ENCODE results near the gene C19orf47.

The C19orf47 gene

DNA sequence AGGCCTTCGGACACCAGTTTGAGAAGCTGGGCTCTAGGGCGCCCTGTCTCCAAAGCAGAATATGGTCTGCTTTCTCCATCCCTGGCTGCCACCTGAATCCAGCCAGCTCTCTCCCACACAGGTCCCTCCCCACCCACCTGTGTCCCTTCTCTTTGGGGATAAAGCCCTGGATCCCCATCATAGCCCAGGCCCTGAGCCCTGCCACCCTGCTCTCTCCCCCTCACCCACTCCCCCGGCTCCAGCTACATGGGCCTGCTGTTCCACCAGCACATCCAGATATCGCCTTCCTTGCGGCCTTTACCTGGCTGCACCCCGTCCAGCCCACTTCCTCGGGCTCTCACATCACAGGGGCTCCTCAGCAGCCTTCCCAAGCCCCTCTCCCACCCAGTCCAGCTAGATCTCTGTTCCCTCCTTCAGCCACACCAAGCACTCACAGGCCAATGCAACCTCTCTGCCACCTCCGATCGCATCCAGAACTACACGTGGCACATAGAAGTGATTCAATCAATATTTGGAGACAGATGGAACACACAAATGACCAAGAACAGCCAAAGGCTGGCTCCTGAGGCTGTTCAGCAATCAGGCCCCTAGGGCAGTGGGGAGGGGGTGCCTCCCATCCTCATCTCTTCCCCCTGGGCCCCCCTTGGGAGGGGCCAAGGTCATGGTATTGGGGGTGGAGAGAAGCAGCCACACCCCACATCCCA is 70.7 kb downstream of the C19orf47 start:
- no peak overlapping the region for H3K4me3 ChIP-seq (ENCODE audit: low read length)
- DNase-seq (ENCODE audit: low read depth) = no peak
- TF ChIP-seq CTCF (IDR thresholded peaks at IDR 0.05; ENCODE audit: insufficient read depth, low read depth, low read length, missing control alignments) = no peak

GRCh38 chr19:40274585-40275544 is 73.3 kb downstream of the C19orf47 start:
- H3K4me3 ChIP-seq (ENCODE audit: low read length) = no peak overlapping the region
- TF ChIP-seq CTCF (IDR thresholded peaks at IDR 0.05; ENCODE audit: insufficient read depth, low read depth, low read length, missing control alignments) = no peak
- no peak for DNase-seq (ENCODE audit: low read depth)

- TF ChIP-seq CTCF (IDR thresholded peaks at IDR 0.05; ENCODE audit: insufficient read depth, low read depth, low read length, missing control alignments) = no peak
- no peak for DNase-seq (ENCODE audit: low read depth)
- H3K4me3 ChIP-seq (ENCODE audit: low read length) = no peak overlapping the region
These were observed 74.5 kb downstream of the C19orf47 start for GRCh38 chr19:40273469-40274360.

GRCh38 chr19:40272261-40272660 is 75.9 kb downstream of the C19orf47 start:
- H3K4me3 ChIP-seq (ENCODE audit: low read length) = no peak overlapping the region
- no peak for DNase-seq (ENCODE audit: low read depth)
- no peak for TF ChIP-seq CTCF (IDR thresholded peaks at IDR 0.05; ENCODE audit: insufficient read depth, low read depth, low read length, missing control alignments)

- TF ChIP-seq CTCF (IDR thresholded peaks at IDR 0.05; ENCODE audit: insufficient read depth, low read depth, low read length, missing control alignments) = no peak
- H3K4me3 ChIP-seq (ENCODE audit: low read length) = no peak overlapping the region
- DNase-seq (ENCODE audit: low read depth) = no peak
These were observed 76.5 kb downstream of the C19orf47 start for GRCh38 chr19:40271706-40272105.

DNA sequence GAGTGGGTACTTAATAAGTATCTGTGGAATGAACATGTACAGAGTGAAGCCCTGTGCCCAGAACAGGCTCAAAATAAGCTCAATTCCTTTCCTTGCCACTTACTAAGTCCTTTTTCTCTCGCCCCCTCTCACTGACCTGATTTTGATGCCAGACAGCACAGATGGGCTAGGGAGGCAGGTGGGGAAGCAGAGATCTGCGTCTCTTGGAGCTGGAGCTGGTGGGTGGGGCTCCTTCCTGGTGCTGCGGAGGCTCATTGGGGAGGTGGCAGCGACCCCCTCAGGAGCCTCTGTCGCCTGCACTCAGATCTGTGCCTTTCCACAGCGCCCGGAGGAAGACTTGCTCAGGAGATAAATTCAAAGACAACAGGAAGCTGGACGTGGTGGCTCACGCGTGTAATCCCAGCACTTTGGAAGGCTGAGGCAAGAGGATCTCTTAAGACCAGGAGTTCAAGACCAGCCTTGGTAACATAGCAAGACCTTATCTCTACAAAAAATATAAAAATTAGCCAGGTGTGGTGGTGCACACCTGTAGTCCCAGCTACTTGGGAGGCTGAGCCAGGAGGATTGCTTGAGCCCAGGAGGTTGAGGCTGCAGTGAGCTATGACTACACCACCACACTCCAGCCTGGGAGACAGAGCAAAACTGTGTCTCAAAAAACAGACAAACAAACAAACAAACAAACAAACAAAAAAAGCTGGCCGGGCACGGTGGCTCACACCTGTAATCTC is 77.7 kb downstream of the C19orf47 start:
- no peak for DNase-seq (ENCODE audit: low read depth)
- H3K4me3 ChIP-seq (ENCODE audit: low read length) = no peak overlapping the region
- TF ChIP-seq CTCF (IDR thresholded peaks at IDR 0.05; ENCODE audit: insufficient read depth, low read depth, low read length, missing control alignments) = no peak
